RWPE1 (cell line): Measurements from ENCODE around the gene GPR161.
A peak's percentile ranks its signal among the peaks of the same experiment; 100 is the strongest.

Source experiments
- CTCF ChIA-PET: fragments of 350-600 bp; sonication (Branson Sonifier 250); formaldehyde crosslinking; extraction: SDS; loops from one replicate; lab custom pipeline; 2021; lab: Yijun Ruan, JAX
- POLR2A ChIA-PET: fragments of 400-600 bp; formaldehyde crosslinking; extraction: SDS; loops from one replicate; lab custom pipeline; 2020; ENCODE audit warnings: antibody characterized with exemption; ENCODE audit not compliant: low non-redundant PET; lab: Yijun Ruan, JAX
- DNase-seq: peaks from one replicate; pipeline ENCODE4 v3.0.0; 2012; ENCODE audit warnings: low spot score
- H3K27ac ChIP-seq: fragments of 450-650 bp; 2 replicates; pipeline ENCODE4 v1.5.1; 2017
- TF ChIP-seq, protein P1 (sequence below): fragments of 450-650 bp; conservative IDR thresholded peaks from 2 replicates; pipeline ENCODE4 v1.5.1; 2017; ENCODE audit warnings: low read depth, mild to moderate bottlenecking

Gene GPR161

DNA sequence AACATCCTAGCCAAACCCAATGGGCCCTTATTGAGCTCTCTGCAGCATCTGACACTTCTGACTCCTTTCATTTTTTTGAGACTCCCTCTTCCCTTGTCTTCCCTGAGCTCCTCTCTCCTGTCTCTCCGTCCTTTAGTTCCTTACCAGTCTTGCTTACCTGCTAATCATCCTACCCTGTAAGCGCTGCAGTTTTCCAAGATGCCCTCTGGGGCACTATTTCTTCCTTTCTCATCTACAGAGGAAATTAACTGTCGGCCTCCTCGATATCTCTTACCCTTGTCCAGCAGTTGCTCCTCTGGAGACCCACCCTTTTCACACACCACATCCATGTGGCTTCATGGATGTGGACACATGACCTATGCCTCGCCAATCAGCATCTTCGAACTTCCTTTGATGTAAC lies 6.8 kb downstream of the GPR161 start:
- no peak for DNase-seq
- TF ChIP-seq, protein P1, sequence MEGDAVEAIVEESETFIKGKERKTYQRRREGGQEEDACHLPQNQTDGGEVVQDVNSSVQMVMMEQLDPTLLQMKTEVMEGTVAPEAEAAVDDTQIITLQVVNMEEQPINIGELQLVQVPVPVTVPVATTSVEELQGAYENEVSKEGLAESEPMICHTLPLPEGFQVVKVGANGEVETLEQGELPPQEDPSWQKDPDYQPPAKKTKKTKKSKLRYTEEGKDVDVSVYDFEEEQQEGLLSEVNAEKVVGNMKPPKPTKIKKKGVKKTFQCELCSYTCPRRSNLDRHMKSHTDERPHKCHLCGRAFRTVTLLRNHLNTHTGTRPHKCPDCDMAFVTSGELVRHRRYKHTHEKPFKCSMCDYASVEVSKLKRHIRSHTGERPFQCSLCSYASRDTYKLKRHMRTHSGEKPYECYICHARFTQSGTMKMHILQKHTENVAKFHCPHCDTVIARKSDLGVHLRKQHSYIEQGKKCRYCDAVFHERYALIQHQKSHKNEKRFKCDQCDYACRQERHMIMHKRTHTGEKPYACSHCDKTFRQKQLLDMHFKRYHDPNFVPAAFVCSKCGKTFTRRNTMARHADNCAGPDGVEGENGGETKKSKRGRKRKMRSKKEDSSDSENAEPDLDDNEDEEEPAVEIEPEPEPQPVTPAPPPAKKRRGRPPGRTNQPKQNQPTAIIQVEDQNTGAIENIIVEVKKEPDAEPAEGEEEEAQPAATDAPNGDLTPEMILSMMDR: no peak
- CTCF ChIA-PET: interaction anchor here (0.7 to 1.5 kb wide), 2 partner anchors 8 to 16 kb away, joined by 4 read pairs; no protein-coding TSS in a partner anchor
- H3K27ac ChIP-seq: no peak overlapping the region
- POLR2A ChIA-PET: no interaction called here

DNA sequence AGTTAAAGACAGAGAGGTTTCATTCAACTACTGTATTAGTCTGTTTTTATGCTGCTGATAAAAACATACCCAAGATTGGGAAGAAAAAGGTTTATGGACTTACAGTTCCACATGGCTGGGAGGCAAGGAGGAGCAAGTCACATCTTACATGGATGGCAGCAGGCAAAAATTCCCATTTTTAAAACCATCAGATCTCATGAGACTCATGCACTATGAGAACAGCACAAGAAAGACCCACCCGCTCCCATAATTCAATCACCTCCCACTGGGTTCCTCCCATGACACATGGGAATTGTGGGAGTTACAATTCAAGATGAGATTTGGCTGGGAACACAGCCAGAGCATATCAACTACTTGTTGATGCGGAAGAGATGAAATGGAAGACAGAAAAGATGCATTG lies 9.2 kb downstream of the GPR161 start:
- POLR2A ChIA-PET: no interaction called here
- no peak overlapping the region for H3K27ac ChIP-seq
- DNase-seq: no peak
- TF ChIP-seq, protein P1: no peak
- CTCF ChIA-PET: interaction anchor here (0.7 kb wide), 1 partner anchor 206 kb away, joined by 3 read pairs; no protein-coding TSS in a partner anchor

DNA sequence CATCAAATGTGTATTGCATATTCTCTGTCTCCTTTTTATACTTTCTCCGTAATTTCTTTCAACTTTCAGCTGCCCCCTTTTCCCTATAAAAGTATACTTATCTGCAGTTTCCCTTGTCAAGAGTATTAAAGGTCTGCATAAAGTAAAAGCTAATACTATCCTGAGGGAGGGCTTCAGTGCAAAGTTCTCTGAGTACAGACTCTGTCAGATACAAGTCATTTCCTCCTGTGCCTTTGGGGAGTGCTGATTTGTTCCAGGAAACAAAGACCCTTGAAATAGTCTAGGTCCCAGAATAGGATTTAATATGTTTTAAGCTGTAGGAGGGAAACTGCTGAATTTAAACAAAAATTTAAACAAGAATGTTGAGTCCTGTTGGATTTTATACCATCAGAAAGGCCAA lies 11.7 kb downstream of the GPR161 start:
- no peak overlapping the region for H3K27ac ChIP-seq
- POLR2A ChIA-PET: no interaction called here
- no peak for DNase-seq
- TF ChIP-seq, protein P1: no peak
- CTCF ChIA-PET: no interaction called here

DNA sequence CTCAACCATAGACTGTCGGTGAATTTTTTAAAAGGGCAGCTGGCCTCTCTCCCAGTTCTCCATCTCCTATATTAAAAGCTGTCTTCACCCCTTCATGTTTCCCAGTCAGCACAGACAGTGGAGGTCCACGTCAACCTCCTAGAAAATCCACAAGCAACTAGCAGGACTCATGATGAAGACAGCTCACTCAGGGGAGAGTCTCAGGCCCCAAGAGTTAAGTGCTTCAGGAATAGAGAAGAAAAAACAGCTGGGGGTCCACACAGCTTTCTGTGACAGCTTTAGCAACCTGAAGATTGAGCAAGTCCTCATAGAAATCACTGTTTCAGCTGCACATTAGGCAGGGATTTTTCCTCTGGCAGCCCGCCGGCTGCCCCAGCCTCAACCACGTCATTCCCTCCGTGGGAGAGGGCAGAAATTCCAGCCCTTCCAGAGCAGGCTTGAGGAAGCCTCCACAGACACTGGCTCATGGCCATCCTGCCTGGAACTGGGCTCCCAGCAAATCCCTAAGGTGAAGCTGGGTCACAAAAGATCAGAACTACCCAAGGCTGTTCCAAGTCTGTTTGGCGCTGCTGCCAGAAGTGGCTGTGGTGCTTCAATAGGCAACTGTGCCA lies 15.2 kb downstream of the GPR161 start:
- peak overlapping the region; percentile 83 for H3K27ac ChIP-seq
- ChIA-PET POLR2A (no interaction called here), CTCF (interaction anchor here (0.8 to 1.6 kb wide), 3 partner anchors 9 to 588 kb away, joined by 3 to 4 read pairs (median 4); no protein-coding TSS in a partner anchor)
- no peak for DNase-seq
- TF ChIP-seq, protein P1: no peak

DNA sequence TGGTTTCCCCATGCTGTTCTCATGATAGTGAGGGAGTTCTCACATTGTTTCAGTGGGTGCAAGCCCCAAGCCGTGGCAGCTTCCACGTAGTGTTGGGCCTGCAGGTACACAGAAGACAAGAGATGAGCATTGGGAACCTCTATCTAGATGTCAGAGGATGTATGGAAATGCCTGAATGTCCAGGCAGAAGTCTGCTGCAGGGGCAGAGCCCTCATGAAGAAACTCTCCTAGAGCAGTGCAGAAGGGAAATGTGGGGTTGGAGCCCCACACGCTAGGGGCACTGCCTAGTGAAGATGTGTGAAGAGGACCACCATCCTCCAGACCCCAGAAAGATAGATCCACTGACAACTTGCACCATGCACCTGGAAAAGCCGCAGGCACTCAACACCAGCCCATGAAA lies 17.0 kb downstream of the GPR161 start:
- no peak overlapping the region for H3K27ac ChIP-seq
- no peak for DNase-seq
- POLR2A ChIA-PET: no interaction called here
- TF ChIP-seq, protein P1: no peak
- CTCF ChIA-PET: no interaction called here

DNA sequence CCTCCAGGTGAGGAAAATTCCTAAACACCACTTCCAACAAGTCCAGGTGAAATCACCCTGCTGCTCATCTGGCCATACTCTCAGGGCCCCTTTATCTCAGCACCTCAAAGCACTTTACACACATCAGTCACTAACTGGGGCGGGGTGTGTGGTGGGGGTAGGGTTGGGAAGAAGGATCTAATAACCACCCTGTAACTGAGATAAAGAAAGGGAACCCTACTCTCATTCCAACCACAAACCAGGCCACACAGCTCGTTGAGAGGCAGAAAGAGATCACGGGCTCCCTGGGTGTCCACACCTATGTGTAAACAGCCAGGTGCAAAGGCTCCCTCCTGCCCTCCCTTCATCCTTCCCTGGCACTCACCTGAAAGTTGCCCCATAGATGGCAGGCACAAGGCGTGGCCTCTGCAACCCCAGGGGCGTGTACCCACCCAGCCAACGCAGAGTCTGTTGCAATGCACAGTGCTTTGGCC lies 20.4 kb downstream of the GPR161 start:
- ChIA-PET CTCF (interaction anchor here (1.5 kb wide), 1 partner anchor 29 kb away, joined by 3 read pairs; no protein-coding TSS in a partner anchor), POLR2A (no interaction called here)
- DNase-seq: no peak
- H3K27ac ChIP-seq: peak overlapping the region; percentile 50
- TF ChIP-seq, protein P1: no peak
